Activated CD8-positive, alpha-beta memory T cell treated with anti-CD3 and anti-CD28 coated beads for 48 hours (primary cell): ENCODE measurements around the gene SCYGR7.
"Not testable (repeated sequence)": the region's sequence is repeated elsewhere in the genome, so short reads cannot be mapped to it uniquely, and the experiment has no call there.

Source experiments
- DNase-seq, 3 experiments: peaks; one replicate each; pipeline ENCODE4 v3.0.0-alpha.2; 2020; ENCODE audit warnings: low read depth in 2 of 3, low spot score in 2 of 3

SCYGR7 gene, protein sequence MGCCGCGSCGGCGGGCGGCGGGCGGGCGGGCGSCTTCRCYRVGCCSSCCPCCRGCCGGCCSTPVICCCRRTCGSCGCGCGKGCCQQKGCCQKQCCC

DNA sequence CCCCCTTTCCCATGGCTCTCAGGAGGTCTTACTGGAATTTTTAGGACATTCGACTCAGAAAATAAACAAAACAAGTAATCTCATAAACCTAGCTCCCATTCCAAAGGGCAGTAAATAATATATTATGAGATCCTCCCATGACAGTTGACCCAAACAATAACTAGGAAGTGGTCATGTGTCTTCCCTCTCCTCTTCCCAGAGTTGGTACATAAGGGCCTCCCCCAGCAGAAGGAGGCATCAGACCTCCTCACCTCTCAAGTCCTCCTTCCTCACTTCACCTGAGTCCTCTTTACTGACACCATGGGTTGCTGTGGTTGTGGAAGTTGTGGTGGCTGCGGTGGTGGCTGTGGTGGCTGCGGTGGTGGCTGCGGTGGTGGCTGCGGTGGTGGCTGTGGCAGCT lies at the start of gene SCYGR7:
SCYGR7 (plus strand) TSS at position 301 of the 400 bp plus-strand sequence; CDS start at position 301, 0 bp downstream.
- DNase-seq = no peak

DNA sequence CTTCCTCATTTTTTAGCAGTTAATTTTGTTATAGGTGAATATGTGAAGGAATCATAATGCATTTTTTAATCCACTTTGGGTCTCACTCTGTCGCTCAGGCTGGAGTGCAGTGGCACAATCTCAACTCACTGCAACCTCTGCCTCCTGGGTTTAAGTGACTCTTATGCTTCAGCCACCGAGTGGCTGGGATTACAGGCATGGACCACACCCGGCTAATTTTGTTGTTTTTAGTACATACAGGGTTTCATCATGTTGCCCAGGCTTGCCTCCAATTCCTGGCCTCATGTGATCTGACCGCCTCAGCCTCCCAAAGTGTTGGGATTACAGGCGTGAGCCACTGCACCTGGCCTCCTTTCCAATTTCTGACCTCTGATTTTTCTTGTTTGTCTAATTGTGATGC lies 43.9 kb upstream of the SCYGR7 start:
- DNase-seq = no peak

DNA sequence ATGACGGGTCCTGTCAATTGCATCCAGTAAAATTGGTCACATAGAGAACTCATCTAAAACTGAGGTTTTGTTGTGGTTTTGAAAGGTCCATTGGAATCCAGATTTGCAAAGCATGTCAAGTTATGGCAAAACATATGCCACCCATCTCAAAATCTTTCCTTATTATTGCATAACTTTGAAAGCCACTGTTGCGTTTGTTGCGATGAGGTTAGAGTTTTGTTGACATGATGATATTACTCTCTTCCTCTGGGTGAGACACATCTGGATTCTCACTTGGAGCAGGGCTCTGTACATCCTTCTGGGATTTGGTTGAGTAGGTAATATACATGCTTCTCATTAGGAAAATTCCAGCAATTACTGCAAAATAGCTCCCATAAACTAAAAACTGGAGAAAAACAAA lies 40.9 kb upstream of the SCYGR7 start:
- DNase-seq = no peak

DNA sequence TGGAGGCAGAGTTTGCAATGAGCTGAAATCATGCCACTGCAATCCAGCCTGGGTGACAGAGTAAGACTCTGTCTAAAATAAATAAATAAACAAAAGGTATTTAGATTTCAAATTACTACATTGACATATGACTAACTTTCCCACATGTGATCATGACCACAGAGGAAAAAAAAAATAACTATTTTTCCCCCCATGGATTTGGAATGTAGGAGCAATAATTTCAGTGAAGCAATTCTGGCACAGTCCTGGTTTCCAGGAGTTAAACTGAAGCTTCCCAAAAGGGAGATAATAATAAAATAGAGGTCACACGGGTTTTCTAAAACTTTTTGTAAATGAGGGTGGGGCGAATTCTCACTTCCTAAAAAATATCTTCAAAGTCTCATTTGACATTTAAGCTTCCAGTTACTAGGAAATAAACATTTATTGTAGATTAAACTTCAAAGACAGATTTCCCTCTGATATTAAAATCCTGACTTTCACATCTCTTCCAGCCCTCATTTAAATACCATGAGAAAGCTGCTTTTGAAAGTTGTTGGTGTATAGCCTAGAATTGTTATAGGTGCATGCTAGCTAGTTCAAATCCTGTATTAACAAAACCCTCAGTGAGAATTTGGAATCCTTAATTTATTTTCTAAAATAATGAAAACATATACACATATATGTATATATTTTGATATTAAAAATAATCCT lies 31.0 kb upstream of the SCYGR7 start:
- no peak for DNase-seq

DNA sequence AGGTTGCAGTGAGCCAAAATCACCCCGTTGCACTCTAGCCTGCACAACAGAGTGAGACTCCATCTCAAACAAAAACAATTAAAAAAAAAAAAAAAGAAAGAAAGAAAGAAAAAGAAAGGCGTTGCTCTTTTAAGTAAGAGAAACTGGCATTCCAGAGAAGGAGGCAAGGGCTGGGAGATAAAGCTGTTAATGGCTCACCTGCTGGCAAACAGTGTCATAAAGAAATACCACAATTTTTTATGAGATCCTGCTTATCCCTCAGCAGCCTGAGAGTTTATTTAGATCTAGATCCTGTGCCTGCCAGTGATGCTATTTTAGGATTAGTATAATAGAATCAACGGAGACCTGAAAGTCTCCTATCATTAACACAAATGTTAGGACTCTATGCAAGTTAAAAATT lies 26.6 kb upstream of the SCYGR7 start:
- DNase-seq = no peak

DNA sequence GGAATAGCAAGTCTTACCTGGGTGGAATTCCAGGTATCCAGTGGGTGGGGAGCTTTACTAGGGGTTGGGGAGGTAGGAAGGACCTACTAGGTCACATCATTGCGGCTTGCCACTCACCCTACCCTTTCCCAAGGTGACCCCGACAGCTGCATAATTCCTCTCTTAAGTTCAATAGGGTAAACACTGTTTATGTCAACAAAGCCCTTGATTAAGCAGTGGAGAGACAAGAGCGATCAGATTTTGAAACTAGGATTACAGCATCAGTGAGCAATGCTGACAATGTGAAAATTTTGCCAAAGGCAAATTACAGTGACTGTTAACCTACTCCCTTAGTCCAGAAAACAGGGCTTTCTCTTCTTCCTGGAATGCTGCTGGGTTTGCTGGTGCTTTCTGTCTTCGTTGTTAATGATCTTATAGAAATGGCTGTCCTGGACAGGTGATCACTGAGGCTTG lies 24.8 kb upstream of the SCYGR7 start:
- no peak for DNase-seq

DNA sequence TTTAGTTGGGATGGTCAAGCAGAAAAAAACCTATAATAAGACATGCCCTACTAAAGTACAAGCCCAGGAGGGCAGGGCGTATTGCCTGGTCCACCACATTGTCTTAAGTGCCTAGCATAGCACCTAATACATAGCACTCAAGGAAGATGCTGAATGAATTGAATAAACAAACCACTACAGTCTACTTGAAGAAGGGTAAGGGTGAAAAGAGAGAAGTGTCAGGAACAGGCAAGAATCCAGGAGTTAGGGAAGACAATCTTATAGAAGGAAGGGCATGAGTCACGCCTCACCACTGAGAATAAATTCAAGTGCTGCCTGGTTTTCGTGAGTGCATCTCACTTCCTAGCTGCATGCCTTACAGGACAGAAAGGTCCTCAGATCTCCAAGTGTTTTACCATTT lies 24.2 kb upstream of the SCYGR7 start:
- no peak for DNase-seq

DNA sequence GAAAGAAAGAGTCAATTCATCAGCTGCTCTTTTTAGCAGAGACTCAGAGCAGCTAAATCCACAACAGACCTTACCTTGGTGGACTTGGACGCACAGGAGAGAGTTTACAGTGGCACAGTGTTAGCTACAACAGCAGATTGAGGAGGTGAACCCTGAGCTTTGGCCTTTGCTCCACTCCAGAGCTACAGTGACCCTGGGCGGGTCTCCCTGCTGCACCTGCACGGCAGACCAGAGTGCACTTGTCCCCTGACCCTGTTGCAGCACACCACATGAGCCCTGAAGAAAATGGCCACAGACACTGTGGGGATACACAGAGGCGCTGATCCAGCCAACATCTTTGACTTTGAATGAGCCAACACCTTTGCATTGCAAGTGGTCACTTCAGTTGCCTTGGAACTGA lies 21.3 kb upstream of the SCYGR7 start:
- no peak for DNase-seq

DNA sequence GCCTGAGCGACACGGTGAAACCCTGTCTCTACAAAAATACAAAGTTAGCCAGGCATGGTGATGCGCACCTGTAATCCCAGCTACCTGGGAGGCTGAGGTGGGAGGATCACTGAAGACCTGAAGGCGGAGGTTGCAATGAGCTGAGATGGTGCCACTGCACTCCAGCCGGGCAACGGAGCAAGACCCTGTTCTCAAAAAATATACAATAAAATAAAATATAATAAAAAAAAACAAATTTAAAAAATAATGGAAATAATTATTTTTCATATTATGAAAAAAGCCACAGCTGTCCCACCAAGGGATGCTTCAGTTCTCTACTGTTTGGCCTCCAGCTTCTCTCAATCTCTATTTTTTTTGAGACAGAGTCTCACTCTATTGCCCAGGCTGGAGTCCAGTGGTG lies 20.7 kb upstream of the SCYGR7 start:
- DNase-seq = no peak

DNA sequence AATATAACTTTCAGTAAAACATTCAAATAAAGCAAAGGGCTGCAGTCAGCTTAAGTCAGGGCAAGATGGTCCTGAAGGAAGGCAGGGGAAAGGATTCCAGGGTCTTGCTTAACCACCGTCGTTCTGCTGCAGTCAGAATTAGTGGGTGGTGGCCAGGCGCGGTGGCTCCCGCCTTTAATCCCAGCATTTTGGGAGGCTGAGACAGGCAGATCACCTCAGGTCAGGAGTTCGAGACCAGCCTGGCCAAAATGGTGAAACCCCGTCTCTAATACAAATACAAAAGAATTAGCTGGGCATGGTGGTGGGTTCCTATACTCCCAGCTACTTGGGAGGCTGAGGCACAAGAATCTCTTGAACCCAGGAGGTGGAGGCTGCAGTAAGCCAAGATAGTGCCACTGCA lies 17.1 kb upstream of the SCYGR7 start:
- DNase-seq = no peak

DNA sequence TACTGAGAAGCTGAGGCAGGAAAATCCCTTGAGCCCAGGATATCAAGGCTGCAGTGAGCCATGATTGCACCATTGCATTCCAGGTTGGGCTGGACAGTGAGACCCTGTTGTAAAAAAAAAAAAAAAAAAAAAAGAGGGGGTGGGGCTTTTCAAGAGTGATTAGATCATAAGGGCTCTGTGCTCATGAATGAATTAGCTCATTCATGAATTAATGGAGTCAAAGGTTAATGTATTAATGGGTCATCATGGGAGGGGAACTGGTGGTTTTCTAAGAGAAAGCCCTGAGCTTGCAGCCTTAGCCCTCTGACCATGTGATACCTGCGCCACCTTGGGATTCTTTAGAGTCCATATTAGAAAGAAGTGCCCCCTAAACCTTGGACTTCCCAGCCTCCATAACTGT lies 14.8 kb upstream of the SCYGR7 start:
- DNase-seq = no peak

DNA sequence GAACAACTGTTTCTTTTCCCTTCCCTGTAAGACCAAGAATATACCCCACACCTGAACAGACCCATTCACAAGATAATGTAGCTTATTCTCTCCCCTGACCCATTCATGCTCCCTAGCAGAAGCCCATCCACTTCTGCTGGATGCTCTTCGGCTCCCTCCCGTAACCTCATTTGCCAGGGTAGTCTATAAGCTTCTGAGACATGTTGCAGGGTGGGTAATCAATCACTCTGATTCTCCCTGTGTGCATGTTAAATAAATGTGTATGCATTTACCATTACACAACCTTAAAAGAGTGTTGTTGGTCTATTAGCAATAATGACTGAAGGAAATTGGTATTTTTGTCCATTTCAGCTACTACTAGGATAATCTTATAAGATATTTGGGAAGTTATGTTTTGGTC lies 11.6 kb upstream of the SCYGR7 start:
- no peak for DNase-seq

DNA sequence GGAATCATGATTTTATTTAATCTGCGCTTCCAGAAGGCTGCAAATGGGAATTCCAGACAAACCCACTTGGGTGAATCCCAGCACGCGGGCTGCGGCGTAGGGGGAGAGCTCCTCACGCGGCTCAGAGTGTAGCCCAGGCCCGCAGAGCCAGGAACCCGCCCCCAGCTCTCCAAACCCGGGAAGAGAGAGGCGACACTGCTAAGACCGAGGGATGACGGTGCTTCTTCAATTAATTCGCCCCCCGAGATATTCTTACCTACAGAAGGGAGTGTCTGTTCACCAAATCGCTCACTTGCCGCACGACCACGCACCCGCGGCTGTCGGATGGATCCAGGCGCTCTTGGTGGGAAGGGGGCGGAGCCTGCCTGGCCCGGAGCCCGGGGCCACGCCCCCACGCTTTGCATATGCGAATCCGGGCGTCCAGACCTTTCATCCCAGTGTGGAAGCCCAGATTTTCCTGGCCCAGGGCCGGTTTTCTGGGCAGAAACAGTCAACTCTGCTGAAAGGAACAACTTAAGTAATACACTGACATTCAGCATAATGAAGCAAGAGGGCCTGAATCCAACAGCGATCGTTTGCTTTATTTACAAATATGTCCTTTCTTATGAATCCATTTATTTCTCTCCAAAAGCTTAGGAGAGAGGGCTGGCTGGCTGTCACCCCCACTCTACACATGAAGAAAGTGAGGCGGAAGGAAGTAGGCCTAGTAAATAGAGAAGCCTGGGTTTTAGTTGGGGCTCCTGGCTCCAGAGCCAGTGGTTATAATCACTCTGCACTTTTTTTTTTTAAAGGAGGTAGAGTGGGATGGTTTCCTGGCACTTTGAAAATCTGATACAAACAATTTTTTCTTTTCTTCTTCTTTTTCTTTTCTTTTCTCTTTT lies 10.2 kb upstream of the SCYGR7 start, which contains the start of gene SLC19A3:
SLC19A3 (minus strand) TSS at position 342 of the 881 bp plus-strand sequence. CDS start 15,710 bp downstream, outside the sequence.
- no peak for DNase-seq

DNA sequence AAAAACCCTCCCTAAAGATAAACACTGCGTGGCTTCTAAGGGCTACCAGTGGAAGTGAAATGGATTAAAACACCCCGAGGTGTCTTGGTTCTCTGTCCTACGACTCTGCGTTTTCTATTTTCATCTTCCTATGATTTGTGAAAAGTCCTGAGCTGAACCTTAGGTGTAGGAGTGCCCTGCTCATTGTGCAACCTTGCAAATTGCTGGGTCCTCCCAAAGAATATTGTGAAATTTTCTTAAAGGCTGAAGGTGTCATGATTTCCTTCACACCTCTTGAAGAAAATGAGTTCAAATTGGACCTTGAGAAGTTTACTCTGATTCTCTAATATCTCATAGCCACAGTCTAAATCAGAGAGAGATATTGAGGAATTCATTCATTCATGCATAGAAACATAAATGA lies 8.5 kb upstream of the SCYGR7 start:
- no peak for DNase-seq

DNA sequence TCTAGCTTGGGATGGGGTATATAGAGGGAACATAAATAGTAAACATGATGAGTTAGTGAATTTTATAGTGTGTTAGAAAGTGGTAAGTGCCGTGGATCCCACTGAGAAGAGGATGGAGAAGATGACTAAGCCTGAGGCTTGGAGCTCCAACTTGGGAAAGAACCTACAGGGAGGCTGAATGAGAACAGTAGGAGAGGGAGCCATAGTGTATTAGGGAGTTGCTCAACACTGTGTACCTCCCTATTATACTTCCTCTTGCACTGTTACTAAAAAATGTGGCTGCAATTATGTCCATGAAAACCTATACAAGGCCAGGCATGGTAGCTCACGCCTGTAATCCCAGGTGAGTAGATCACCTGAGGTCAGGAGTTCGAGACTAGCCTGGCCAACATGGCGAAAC lies 7.5 kb upstream of the SCYGR7 start:
- DNase-seq = no peak

DNA sequence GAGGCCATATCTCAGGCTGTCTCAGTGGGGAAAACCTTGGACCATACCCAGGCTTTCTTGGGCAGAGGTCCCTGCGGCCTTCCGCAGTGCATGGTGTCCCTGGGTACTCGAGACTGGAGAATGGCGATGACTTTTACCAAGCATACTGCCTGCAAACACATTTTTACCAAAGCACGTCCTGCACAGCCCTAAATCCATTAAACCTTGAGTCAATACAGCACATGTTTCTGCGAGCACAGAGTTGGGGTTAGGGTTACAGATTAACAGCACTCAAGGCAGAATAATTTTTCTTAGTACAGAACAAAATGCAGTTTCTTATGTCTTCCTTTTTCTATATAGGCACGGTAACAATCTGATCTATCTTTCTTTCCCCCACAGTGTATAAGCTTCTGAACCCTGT lies 5.3 kb upstream of the SCYGR7 start:
- DNase-seq = not testable (repeated sequence)

DNA sequence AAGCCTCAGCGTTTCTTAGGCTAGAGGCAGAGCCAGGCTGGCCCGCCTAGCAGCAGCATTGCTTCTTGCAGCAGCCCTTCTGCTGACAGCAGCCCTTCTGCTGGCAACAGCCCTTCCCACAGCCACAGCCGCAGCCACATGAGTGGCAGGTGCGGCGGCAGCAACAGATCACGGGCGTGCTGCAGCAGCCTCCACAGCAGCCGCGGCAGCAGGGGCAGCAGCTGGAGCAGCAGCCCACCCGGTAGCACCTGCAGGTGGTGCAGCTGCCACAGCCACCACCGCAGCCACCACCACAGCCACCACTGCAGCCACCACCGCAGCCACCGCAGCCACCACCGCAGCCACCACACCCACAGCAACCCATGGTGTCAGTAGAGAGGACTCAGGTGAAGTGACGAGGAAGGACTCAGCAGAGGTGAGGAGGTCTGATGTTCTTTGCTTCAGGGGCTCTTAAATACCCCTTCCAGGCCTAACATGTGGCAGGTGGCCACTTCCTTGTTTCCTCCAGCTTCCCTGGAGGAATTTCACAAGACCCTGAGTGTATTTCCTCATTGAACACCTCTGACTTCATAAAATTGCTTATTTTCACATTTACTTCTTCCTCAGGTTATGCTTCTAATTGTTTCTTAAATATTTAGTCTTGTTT lies 3.6 kb upstream of the SCYGR7 start, which contains the start of gene SCYGR6:
SCYGR6 (minus strand) TSS at position 364 of the 646 bp plus-strand sequence; CDS start at position 364, 0 bp downstream.
- no peak for DNase-seq

DNA sequence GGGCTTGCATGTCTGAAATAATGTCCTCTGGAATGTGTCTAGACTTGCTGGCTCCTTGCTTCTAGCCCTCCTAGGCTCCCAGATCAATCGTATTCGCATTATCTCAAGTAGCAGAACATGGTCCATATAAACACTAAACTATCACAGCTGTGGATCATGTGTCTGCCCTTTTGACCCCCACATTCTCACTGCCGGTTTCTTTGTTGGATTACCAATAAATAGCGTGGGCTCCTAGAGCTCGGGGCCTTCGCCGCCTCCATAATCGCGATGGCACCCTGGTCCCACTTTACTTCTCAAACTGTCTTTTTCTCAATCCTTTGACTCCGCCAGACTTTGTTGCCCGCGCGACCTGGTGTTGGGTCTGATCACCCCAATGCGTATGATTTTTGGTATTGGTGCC lies 11.2 kb downstream of the SCYGR7 start:
- DNase-seq = no peak

DNA sequence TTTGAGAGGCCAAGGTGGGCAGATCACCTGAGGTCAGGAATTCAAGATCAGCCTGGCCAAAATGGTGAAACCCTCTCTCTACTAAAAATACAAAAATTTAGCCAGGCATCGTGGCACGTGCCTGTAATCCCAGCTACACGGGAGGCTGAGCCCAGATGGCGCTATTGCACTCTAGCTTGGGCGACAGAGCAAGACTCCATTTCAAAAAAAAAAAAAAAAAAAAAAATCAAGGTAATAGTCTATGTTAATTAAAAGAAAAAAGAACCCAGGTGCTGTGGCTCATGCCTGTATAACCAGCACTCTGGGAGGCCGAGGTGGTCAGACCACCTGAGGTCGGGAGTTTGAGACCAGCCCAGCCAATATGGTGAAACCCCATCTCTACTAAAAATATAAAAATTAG lies 12.6 kb downstream of the SCYGR7 start:
- DNase-seq = not testable (repeated sequence)

DNA sequence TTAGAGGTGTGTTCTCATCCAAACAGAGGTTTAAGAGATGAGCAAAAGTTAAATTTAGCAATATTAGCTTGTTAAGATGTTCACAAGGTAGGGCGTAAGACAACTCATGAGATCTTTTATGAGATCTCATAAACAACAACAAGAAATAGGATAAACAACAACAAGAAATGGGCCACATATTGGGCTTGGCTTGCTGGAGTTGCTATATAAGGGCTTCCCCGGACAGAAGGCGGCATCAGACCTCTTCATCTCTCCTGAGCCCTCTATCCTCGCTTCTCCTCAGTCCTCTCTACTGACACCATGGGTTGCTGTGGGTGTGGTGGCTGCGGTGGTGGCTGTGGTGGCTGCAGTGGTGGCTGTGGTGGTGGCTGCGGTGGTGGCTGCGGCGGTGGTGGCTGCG lies 17.5 kb downstream of the SCYGR7 start, which contains the start of gene SCYGR8:
SCYGR8 (plus strand) TSS at position 301 of the 400 bp plus-strand sequence; CDS start at position 301, 0 bp downstream.
- DNase-seq = no peak

DNA sequence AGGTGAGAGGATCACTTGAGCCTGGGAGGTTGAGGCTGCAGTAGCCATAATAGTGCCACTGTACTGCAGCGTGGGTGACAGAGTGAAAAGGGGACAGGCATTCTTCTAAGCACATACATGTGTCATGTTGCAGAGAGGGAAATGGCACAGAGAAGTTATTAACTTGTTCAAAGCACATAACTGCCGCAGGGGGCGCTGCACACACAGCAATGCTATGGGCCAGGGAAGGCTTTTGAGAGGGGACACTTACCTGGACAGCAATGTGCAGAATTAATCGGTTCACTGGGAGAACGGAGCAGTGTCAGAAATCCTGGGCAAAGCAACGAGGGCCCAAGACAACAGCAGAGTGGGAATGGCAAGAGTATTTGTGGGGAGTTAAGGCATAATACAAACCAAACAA lies 19.9 kb downstream of the SCYGR7 start:
- no peak for DNase-seq
